Stimulated activated CD4-positive, alpha-beta T cell treated with anti-CD3 and anti-CD28 coated beads, Interleukin-12 subunit alpha, Interleukin-12 subunit beta, amount 100 ng/mL, for 48 hours (primary cell): ENCODE results near the gene LIPK.
A peak's percentile ranks its signal among the peaks of the same experiment; 100 is the strongest.

Source experiments
- DNase-seq, 3 donors: peaks; one replicate each; pipeline ENCODE4 v3.0.0-alpha.2; 2020; ENCODE audit warnings: low read depth in 2 of 3, low spot score in 1 of 3

The LIPK gene

DNA sequence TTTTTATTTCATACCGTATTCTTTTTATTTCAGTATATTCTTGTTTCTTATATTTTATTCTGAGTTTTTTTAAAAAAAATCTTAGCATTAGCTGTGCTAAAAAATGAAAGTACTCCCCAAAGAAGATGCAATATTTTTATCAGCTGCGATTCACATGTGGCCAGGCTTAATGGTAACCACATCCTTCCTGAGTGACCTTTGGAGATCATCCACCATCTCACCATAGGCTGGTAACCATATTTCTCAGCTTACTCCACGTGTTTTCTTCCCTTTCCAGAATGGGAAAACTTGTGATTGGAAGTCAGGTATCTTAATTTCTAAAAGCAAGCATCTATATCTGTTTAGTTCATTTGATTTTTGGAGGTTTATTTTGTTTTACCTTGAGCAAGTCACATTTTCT lies 77.7 kb downstream of the LIPK start:
- no peak for DNase-seq

DNA sequence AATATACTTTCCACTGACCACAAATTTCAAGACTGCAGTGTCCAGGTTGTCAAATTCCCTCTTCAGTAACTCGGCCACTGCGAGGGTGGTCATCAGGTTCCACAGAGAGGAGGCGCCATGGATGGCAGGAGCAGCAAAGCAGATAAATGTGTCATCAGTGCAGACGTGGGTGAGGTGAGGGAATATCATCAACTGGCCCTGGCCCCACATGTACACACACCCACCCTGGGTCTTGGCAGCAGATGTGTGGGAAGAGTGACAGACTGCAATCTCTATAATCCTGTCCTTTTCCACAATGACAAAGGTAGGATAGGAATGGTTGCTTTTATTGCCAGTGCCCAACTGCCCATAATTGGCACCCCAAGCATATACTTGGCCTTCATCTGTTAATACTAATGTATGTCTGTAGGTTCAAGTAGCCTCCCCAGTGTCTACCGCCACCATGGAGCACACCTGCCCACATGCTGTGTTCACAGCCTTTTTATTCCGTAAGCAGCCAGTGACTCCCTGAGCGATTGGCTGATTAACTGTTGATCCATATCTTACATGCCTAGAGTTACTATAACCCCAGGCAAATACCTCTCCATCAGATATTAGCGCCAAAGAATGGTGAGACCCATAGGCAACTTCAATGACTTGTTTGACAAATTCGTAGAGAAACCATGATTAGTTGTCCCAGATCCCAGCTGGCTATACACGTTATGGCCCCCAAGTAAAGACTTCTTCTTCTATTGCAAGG lies 80.2 kb downstream of the LIPK start:
- DNase-seq: no peak

DNA sequence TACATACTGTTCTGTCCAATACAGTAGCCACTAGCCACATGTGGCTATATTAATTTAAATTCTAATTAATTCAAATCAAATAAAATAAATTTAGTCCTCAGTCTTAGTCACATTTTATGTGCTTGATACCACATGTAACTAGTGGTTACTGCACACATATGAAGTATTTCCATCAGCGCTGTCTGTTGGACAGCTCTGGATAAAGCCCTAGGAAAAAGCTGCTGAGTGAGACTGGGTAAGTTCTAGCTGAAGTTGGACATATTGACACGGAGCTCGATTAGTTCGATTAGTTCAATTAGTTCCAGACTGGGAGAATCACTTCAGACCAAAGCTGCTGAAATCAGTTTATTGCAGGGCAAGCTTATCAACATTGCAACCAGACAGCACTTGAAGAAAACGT lies 81.4 kb downstream of the LIPK start:
- DNase-seq: no peak

DNA sequence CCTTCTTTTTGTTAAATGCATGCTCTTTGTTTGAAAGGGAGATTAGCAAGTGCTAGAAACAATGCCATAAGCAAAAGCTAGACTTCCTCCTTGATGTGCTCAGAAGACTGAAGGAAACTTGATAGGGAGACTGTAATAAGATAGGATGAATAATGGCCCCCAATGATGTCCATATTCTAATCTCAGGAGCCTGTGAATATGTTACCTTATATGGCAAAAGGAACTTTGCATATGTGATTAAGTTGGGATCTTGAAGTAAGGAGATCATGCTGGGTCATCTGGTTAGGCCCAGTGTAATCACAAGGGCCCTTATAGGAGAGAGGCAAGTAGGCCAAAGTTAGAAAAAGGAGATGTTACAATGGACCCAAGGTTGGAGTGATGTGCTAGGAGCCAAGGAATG lies 82.9 kb downstream of the LIPK start:
- DNase-seq: no peak

DNA sequence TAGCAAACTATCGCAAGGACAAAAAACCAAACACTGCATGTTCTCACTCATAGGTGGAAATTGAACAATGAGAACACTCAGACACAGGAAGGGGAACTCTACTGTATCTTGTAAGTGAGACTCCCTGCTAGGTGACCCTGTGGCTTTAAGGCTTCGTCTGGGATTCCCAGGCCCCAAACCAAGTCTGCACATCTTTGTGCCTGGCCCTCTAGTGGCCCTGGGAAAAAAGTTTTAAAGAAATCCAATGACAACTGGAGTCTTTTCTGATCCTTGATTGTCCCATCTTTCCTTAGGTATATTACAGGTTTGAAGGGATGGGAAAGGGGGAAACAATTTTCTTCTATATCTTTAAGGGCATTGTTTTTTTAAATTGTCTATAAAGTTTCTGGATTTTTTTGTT lies 85.9 kb downstream of the LIPK start:
- no peak for DNase-seq

DNA sequence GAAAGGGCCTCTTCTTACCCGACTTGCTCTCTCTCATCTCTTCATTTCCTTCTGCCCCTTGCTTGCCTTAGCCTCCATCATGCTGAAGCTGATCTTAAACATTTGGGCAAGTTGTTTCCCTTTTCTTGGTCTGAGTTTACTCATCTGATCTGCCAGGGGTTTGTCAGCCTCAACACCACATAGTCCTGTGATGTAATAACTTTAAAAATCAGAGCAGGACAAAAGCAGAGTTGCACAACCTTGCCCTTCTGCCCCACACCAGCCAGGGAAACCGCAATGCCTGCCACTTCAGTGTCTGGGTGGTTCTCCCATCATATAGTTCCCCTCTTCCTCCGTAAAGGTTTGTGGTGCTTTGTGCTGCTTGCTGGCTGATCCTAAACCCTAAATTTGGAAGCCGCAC lies 86.6 kb downstream of the LIPK start:
- DNase-seq: no peak

DNA sequence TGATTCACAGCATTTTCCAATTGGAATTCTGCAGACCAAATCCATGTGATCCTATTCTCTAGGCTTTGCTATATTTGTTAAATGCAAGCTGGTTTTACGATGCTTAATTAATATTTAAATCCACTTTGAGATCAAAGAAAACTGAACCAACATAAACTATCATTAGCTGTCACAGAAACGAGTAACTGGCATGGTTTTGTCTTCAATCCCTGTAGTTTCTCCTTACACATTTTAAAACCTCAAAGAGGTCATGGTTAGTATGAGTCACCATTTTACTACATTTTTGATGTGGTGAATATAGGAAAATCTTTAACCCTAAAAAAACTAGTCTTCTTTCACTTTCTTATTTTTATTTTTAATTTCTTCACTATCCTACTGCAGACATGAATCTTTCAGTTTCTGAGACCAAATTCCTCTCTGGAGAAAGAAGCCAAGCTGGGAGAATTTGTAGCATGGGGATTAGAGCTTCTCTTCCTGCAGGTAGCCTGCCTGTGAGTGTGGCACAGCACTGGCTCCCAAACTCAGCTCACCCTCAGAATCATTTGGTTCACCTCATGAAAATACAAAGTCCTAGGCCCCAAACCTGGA lies 87.8 kb downstream of the LIPK start:
- no peak for DNase-seq

DNA sequence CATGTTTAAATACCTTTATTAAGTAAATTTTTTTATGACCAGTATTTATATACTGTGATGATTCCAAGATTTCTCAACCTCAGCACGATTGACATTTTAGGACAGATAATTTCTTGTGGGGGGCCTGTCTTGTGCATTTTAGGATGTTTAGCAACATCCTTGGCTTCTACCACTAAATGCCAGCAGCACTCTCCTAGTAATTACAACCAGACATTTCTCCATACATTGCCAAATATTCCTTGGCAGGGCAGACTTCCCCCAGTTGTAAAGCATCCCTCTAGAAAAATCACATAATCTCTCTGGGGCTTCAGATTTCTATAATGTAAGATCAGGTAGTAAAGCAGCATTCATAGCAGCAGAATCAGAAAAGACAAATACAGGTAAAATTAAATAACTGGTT lies 88.7 kb downstream of the LIPK start:
- no peak for DNase-seq

DNA sequence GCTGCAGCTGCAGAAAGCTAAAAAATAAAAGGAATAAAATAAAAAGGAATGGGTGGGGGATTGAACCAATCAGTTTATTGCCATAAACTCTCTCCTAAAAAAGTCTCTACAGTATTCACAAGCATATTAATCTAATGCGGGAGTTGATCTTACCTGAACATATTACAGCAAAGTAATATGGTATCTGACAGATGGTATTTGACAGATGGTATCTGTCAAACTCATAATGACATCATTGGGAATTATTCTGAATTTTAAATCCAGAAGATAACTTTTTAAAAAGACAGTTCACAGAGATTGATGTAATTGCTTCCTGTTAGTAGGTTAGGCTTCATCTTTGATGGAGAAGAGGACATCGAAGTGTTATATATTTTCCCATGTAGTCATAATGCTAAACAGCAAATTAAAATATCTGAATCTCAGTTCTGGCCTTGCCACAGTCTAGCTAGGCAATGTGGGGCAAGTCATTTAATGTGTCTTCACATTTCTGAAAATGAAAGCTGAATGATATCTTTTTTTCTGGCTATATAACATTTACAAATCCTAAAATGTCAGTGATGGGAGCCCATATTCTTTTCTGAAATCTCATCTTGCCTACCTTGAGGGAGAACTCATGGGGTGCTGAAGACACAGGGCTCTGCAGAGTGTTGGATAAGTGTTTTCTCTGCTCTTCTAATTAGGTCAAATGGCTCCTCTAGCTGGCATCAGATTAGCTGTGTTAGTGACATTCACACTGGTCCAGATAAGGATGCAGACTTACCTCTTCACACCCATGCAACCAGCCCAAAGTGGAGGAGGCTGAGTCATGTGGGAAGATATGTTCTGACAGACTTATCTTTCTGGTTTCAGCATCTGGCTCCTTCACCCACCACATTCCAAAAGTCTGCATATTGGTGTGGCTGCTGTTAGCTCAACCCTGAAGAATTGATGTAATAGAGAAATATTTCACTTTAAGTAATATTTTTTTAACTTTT lies 94.4 kb downstream of the LIPK start:
- DNase-seq: peak in 1 of 3 donors; percentile 3
